Activated CD4-positive, alpha-beta T cell treated with anti-CD3 and anti-CD28 coated beads, Interleukin-2, amount 50 U/mL, for 48 hours (primary cell): Measurements from ENCODE around the gene EPO.
"Not testable (repeated sequence)": the region's sequence is repeated elsewhere in the genome, so short reads cannot be mapped to it uniquely, and the experiment has no call there.

Source experiments
- DNase-seq, 2 experiments: peaks; one replicate each; pipeline ENCODE4 v3.0.0-alpha.2; 2020

The EPO gene

GRCh38 chr7:100683659-100684533, 36.4 kb upstream of the EPO start:
- DNase-seq: no peak

DNA sequence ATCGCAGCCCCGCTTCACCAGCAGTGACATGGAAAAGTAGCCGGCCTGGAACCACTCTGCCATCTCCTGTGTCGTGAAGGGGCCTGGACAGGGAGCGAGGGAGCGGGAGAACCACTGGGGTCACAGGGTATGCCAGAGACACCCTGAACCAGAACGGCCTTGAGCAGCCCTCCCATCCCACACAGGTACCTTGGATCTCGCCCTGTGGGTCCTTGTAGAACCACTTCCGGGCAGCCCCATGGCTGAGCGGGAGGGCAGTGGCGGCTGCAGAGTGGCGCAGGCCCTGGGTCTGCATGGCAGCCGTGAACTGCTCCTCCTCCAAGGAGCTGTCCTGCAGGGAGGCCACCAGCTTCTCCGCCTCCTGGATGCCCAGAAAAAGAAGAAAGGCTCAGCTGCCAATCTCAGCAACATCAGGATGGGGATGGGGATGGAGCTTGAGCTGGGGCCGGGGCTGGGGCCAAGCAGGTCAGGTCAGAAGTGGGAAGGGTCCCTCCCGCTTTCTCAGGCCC, 35.7 kb upstream of the EPO start:
- DNase-seq: no peak

GRCh38 chr7:100685049-100685605, 35.1 kb upstream of the EPO start:
- no peak for DNase-seq

DNA sequence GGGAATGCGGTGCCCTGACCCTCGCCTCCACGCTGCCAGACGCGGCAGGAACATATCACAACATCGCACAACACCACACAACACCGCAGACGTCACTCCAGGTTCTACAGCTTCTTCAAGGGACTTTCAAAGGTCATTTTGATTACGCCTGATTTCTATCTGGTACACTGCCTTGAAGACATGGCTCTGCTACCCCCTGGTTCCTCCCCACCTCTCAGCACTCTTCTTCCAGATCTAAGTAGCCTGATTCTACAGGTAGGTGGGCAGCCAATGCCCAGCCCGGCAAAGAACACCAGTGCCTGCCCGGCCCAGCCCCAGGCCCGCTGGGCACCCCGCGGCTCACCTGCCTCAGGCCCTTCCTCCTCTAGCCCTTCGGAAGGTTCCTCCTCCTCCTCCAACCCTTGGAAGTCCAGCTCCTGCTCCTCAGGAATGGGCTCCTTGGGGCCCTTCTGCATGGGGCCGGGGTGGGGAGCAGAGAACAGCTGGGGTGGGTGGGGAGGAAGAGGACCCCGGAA, 34.6 kb upstream of the EPO start:
- no peak for DNase-seq

DNA sequence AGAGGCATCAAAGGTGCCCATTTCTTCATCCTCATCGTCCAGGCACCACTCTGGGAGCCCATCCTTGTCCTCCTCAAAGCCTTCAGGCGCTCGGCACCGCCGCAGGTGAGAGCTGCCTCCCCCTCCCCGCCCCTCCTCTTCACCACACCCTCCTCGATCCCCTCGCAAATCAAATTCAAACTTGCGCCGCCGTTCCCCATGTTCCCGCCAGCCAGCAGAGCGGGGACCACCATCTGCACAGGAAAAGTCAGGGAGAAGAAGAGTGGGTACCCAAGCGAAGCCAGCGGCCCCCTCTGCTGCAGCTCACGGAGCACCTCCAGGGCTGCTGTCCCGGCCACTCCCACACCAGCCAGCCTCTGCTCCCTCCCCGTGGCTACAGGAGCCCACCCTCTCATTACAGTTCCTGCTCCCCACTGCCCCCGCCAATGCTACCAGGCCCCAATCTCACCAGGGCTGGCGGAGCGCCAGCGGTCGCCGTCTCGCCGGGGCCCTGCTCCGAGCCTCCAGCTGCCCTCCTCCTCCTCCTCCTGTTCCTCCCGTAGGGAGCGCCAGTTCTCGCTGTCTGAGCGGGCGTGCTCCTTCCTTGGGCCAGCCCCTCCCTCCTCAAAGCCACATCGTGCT, 34.0 kb upstream of the EPO start:
- no peak for DNase-seq

- no peak for DNase-seq
Observed at GRCh38 chr7:100686822-100687211, 33.5 kb upstream of the EPO start.

DNA sequence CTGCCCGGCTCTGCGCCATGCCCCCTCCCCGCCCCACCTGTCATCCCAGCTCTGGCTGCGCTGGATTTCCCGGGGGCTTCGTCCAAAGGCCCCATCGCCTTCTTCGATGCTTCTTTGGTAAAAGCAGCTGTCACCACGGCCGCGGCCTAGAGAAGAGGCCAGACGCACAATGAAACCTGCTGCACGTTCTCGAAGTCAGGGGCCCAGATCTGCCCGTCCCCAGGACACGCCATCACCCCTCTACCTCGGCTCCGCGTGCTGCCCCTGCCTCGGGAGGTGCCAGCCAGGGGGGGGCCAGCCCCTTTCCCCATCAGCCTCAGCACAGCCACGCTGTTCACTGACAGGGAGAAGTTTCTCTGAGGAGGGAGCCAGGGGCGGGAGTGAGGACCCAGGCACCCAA, 33.0 kb upstream of the EPO start:
- no peak for DNase-seq

DNA sequence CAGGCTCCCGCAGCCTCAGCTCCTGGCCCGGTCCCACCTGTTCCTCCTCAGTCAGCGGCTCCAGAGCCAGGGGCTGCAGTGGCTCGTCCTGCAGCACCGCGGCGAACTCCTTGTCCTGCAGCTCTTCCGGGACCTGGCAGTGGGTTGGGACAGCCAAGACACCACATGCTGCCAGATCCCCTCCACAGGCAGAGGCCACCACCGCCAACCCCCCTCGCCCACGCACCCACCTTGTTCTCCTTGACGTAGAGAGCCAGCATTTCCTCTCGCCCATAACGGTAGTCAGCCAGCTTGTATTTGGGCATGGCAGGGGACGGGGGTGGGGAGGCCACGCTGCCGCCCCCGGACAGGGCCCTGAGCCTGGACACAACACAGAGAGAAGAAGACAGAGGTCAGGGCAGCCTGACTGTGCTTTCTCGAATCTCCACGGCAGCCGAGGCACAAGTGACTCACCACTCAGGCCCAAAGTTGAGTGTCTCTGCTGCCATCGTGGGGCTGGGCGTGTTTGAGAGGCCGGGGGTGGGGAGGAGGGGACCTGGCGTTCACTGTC, 32.4 kb upstream of the EPO start:
- DNase-seq: no peak

DNA sequence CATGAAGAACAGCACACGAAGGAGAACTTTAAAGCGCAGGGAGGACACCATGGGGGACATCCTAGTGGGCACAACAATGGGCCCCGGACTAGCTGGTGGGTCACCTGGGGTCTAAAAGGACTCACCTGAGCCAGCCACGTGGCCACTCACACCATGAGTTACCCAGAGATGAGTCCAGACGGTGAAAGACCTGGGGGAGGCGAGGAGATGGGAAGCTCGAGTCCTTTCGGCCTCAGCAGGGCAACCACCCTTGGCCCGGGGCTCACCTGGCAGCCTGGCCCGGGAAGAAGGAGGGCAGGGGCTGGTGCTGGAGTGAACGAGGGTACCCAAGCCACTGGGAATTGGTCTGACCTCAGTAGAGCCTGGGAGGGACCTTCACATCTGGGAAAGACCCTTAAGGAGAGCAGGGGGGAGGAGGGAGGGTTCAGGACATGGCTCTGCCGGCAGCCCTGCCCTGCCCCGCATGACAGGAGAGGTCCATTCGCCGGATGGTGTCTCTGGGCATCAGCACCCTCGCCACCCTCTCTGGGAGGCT, 31.9 kb upstream of the EPO start:
- no peak for DNase-seq

- DNase-seq: no peak
Observed at GRCh38 chr7:100689230-100690135, 30.8 kb upstream of the EPO start.

- peak; percentile 85 to 90 for DNase-seq
Observed at GRCh38 chr7:100691676-100692577, 28.3 kb upstream of the EPO start.

DNA sequence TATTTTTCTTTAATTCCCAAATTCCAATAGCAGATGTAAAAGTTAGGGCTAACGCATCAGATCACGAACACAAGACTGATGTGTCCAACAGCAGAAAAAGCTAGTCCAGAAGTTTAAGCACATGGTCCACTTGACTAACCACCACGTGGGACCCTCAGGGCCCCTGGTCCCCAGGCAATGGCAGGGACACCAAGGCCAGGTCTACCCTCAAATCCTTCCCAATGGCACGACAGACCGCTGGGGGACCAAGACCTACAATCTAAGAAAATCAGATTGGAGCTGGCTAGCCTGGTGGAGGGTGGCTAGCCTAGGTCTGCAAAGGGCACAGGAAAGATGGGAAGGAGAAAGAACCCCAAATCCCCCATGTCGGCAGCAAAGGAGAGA, 27.7 kb upstream of the EPO start:
- no peak for DNase-seq

DNA sequence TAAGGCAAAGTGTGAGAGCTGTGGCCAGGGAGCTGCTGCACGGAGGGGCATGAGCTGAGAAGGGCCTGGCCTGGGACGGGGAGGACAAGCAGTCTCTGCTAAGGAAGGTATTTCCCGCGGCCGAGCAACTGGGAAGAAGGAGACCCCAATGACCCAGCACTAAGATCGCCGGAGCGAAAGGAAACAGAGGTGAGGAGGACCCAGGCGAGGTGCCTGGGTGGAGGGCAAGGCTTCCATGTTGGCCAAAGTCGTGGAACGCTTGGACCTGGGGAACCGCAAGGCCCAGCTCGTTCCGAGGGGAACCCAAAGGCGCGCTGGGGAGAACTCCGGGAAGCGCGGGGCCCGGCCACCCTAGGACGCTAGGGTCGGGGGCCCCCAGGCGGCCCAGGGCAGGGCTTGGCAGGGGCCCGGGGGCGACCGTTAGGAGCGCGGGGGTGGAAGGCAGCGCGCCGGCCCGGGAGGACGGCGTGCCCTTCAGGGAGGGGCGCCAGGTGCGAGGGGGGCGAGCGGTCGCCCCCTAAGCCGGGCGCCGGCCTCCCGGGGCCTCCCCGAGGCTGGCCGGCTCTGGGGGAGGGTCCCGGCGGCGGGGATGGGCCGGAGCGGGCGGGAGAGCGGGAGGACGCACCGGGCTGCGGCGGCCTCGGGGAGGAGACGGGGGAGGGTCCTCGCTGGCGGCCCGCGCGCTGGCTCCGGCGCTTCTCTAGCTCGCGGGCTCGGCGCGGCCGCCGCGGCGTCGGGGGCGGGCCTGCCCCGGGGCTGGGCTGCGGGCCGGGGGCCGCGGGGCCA, 26.8 kb upstream of the EPO start:
- no peak for DNase-seq

DNA sequence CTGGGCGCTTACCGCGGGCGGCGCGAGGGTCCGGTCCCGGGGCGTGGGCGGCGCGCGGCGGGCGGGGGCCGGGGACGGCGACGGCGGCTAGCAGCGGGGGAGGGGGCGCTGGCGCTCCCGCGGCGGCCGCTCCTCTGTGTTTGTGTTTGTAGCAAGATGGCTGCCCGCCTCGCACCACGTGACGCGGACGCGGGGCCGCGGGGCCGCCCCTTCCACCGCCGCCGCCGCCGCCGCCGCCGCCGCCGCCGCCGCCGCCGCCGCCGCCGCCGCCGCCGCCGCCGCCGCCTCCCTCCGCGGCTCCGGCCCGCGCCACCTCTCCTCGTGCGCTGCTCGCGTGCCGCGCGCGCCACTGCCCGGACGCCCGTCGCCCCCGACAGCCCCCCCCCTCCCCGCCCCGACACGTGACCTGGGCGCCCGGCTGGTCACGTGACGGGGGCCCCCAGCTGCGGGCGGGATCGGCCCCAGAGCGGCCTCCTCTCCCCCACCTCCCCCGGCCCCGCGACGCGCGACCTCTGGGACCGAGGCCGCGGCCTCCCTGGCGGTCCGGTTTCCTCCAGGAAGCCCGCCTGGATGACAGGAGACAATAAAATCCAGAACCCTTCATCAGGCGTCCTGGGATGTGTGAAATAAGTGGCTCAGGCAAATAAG, 26.0 kb upstream of the EPO start, which contains the start of gene GIGYF1:
Gene GIGYF1, minus strand, starts transcription at position 153 of the 648 bp plus-strand sequence. CDS start 6,012 bp downstream, outside the sequence.
- peak; percentile 64 to 71 for DNase-seq

- no peak for DNase-seq
Observed at GRCh38 chr7:100696123-100696521, 24.1 kb upstream of the EPO start.

DNA sequence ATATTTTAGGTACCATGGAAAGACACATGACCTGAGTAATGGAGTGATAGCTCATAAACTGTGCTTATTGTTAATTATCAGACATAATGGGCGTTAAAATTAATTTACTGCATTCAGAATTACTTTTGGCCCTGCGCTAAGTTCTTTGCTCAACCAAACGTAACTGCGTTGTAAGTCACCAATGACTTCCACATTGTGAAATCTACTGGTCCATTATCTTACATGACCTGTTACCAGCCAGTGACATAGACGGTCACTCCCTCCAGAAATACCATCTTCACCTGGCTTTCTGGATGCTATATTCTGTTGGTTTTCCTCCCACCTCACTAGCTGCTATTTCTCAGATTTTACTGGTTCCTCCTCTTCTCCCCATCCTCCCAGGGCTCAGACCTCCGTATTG, 21.2 kb upstream of the EPO start:
- no peak for DNase-seq

DNA sequence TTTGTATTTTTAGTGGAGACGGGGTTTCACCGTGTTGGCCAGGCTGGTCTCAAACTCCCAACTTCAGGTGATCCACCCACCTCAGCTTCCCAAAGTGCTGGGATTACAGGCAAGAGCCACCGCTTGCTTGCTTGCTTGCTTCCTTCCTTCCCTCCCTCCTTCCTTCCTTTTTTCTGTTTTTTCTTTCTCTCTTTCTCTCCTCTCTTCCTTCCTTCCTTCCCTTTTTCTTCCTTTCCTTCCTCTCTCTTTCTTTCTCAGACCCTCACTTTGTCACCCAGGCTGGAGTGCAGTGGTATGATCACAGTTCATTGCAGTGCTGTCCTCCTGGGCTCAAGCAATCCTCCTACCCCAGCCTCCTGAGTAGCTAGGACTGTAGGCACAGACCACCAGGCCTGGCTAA, 19.2 kb upstream of the EPO start:
- not testable (repeated sequence) for DNase-seq

DNA sequence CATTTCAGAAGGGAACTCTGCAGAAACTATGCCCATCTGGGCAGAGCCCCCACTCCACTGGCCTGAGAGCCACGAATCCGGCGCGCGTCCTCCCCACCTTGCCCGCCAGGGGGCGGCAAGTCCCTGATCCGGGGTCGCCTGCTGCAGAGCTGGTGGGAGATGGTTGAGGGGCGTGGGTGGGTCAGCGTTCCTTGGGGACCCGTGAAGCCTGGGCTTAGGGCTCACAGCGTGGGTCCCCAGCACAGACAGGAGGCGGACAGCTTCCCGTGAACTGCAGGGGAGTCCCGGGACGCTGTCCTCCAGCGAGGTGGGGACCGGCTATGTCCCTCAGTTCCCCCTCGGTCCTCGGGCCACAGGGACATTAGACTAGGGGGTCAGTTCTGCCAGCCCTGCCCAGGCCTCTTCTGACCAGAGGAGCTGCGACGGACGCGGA, 14.9 kb upstream of the EPO start:
- peak; percentile 84 to 89 for DNase-seq
